Neural cell (in vitro differentiated cells): ENCODE data around the gene ZNF316.

ENCODE experiments used
- CTCF ChIP-seq: fragments of 450-650 bp; IDR thresholded peaks from 2 replicates; pipeline ENCODE4 v1.5.1; 2014; ENCODE audit warnings: antibody characterized with exemption, mild to moderate bottlenecking, moderate library complexity; ENCODE audit not compliant: poor library complexity, severe bottlenecking
- EZH2 ChIP-seq: fragments of 200-600, 300-800 bp; shearing (Covaris generic), sonication (generic); IDR thresholded peaks from 2 replicates; pipeline ENCODE4 v1.6.1; 2014; ENCODE audit warnings: antibody characterized with exemption, low read length, borderline replicate concordance, mild to moderate bottlenecking; ENCODE audit not compliant: insufficient read depth, poor library complexity, severe bottlenecking
- POLR2AphosphoS5 ChIP-seq: IDR thresholded peaks from 2 replicates; pipeline ENCODE4 v1.6.1; 2012
- RAD21 ChIP-seq: fragments of 450-650 bp; conservative IDR thresholded peaks from 2 replicates; pipeline ENCODE4 v1.6.1; 2014; ENCODE audit warnings: antibody characterized with exemption, mild to moderate bottlenecking, moderate library complexity
- REST ChIP-seq: IDR thresholded peaks from 2 replicates; pipeline ENCODE4 v1.6.1; 2012; ENCODE audit warnings: borderline replicate concordance
- SMC3 ChIP-seq: fragments of 450-650 bp; conservative IDR thresholded peaks from 2 replicates; pipeline ENCODE4 v1.6.1; 2014; ENCODE audit warnings: antibody characterized with exemption, mild to moderate bottlenecking, moderate library complexity; ENCODE audit not compliant: poor library complexity

- TF ChIP-seq REST: no peak
- no peak for TF ChIP-seq POLR2AphosphoS5
- TF ChIP-seq CTCF: no peak
- TF ChIP-seq RAD21: no peak
- TF ChIP-seq SMC3: no peak
- no peak for TF ChIP-seq EZH2
These were observed 5.9 kb downstream of the ZNF316 start for GRCh38 chr7:6642861-6643640.
